BE2C (cell line): ENCODE results near the gene PRAMEF12.
"Not testable (repeated sequence)": the region's sequence is repeated elsewhere in the genome, so short reads cannot be mapped to it uniquely, and the experiment has no call there.

Experiments
- DNase-seq: peaks from one replicate; pipeline ENCODE4 v3.0.0-alpha.2; 2020
- H3K27me3 ChIP-seq: fragments of 250-450 bp; sonication (Bioruptor Pico); 2 replicates; pipeline ENCODE4 v1.5.1; 2020; ENCODE audit warnings: mild to moderate bottlenecking
- H3K36me3 ChIP-seq: fragments of 250-450 bp; sonication (Bioruptor Pico); 2 replicates; pipeline ENCODE4 v1.5.1; 2020; ENCODE audit warnings: mild to moderate bottlenecking
- H3K4me1 ChIP-seq: fragments of 250-450 bp; sonication (Bioruptor Pico); 2 replicates; pipeline ENCODE4 v1.5.1; 2020
- H3K4me3 ChIP-seq: 2 replicates; pipeline ENCODE4 v1.5.1; 2011; ENCODE audit warnings: low read depth, low read length
- H3K9me3 ChIP-seq: fragments of 250-450 bp; sonication (Bioruptor Pico); 2 replicates; pipeline ENCODE4 v1.5.1; 2020
- TF ChIP-seq, protein P1 (sequence below): IDR thresholded peaks from 2 replicates; pipeline ENCODE4 v1.5.1; 2012; ENCODE audit warnings: mild to moderate bottlenecking, low read depth, low read length

PRAMEF12 gene

DNA sequence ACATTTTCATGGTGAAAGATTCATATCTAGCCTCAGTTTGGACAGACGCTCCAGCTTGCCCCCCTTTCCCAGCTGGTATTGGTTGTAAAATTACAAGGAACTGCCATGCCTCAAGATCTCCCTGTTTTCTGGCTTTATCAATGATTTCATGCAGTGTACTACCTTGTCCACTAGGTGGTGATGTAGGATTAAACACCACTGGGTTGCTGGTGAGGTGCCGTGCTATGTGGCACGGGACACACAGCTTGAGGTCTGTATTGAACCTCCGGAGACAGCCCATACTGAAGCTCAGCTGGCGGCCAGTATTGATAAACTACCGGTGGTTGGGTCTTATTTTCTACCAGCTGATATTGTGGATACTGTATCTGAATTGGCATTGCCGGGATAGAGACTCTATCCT, 10.2 kb downstream of the PRAMEF12 start:
- not testable (repeated sequence) for H3K4me3 ChIP-seq, H3K27me3 ChIP-seq, H3K4me1 ChIP-seq, H3K9me3 ChIP-seq, H3K36me3 ChIP-seq
- DNase-seq: peak; percentile 17
- TF ChIP-seq, protein P1, sequence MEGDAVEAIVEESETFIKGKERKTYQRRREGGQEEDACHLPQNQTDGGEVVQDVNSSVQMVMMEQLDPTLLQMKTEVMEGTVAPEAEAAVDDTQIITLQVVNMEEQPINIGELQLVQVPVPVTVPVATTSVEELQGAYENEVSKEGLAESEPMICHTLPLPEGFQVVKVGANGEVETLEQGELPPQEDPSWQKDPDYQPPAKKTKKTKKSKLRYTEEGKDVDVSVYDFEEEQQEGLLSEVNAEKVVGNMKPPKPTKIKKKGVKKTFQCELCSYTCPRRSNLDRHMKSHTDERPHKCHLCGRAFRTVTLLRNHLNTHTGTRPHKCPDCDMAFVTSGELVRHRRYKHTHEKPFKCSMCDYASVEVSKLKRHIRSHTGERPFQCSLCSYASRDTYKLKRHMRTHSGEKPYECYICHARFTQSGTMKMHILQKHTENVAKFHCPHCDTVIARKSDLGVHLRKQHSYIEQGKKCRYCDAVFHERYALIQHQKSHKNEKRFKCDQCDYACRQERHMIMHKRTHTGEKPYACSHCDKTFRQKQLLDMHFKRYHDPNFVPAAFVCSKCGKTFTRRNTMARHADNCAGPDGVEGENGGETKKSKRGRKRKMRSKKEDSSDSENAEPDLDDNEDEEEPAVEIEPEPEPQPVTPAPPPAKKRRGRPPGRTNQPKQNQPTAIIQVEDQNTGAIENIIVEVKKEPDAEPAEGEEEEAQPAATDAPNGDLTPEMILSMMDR: peak; percentile 21

DNA sequence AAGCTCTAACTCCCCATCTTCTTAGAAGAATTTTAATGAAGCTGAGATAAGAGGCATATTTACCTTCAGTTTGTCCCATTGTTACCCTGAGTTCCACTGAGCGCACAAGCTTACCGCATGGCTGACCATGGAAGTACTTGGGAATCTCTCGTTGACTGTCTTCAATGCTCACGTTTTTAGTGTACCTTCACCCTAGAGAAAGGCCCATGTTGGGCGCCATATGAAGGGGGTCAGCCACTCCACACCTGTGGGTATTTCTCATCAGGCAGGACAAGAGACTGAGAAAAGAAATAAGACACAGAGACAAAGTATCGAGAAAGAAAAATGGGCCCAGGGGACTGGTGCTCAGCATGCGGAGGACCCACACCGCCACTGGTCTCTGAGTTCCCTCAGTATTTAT, 11.2 kb downstream of the PRAMEF12 start:
- H3K9me3 ChIP-seq, DNase-seq, H3K4me3 ChIP-seq, H3K4me1 ChIP-seq, H3K27me3 ChIP-seq, H3K36me3 ChIP-seq: not testable (repeated sequence)

DNA sequence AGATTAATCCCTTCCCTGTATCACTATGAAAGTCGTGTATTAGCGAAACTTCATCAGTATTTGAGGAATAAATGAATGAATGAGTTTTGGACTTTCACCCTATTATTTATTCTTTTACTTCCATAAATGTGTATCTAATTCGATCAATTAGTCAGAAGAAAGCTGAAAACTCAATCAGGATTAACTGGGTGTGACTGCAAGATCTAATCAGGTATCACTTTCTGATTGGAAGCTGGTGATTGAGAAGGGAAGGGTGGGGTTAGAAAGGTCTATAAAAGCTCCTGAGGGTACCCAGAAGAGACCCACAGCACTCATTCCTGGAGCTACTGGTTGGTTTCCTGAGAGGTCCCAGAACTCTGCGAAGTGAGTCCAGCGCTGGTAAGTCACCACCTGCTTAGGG, 17.6 kb downstream of the PRAMEF12 start, which contains the start of gene PRAMEF1:
Gene PRAMEF1 (plus strand): TSS at position 301 of the 400 bp plus-strand sequence. CDS start 1,831 bp downstream, outside the sequence.
- not testable (repeated sequence) for DNase-seq, H3K36me3 ChIP-seq, H3K9me3 ChIP-seq, H3K4me1 ChIP-seq, H3K4me3 ChIP-seq, H3K27me3 ChIP-seq

DNA sequence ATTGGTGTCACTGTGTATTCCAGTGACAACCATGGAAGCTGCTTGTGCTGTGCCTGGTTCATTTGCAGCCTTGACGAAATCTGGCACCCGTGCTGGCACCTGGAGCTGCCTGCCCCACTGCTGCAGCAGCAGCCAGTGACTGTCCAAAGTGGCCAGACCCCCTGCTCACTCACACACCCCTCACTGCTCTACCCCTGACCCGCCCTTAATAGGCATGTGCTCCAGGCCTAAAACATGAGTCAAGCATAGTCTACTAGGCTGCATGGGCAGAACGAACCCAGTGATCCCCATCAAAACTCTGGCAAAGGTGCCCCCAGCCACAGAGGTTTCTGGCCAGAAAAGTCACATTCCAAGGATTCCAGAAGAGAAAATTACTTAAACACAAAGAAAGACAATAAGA, 25.4 kb downstream of the PRAMEF12 start:
- no peaks in the 10 kb centered on the region for H3K4me1 ChIP-seq
- DNase-seq: no peak
- TF ChIP-seq, protein P1: no peak
- H3K9me3 ChIP-seq: no peaks in the 10 kb centered on the region
- no peak overlapping the region for H3K4me3 ChIP-seq
- H3K36me3 ChIP-seq: no peaks in the 10 kb centered on the region
- no peaks in the 10 kb centered on the region for H3K27me3 ChIP-seq

DNA sequence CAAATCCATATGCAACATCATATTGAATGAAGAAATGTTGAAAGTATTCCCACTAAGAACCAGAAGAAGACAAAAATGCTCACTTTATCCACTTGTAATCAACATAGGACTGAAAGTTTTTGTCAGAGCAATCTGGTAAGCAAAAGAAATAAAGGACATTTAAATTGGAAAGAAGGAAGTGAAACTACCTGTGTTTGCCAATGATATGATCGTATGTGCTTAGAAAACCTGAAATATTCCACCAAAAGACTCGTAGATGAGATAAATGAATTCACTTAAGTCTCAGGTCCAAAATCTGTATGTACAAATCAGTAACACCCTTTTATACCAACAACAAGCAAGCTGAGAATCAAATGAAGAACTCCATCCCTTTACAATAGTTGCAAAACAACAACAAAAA, 26.2 kb downstream of the PRAMEF12 start:
- Histone ChIP-seq H3K36me3 (no peaks in the 10 kb centered on the region), H3K27me3 (no peaks in the 10 kb centered on the region), H3K4me3 (no peak overlapping the region), H3K4me1 (no peaks in the 10 kb centered on the region), H3K9me3 (no peaks in the 10 kb centered on the region)
- DNase-seq: no peak
- TF ChIP-seq, protein P1: no peak

DNA sequence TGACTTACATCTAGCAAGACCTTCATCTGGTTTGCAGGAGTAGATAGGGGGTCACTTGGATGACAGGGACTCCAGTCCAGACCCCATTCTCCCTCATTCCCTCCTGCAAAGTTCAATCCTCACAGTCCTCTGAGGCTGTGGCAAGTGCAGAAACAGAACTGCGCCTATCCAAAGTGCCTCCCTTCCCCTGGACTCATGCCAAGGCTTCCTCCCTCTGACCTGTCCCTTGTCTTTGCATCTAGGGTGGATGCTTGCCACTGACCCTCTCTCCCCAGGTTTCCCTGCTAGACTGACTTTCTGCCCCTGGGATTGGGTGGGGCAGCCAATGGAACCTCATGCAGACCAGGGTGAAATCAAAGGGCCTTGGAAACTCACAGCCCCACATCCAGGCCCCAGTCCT, 36.4 kb downstream of the PRAMEF12 start:
- Histone ChIP-seq H3K27me3 (no peaks in the 10 kb centered on the region), H3K36me3 (no peaks in the 10 kb centered on the region), H3K4me3 (no peak overlapping the region), H3K9me3 (no peaks in the 10 kb centered on the region), H3K4me1 (no peaks in the 10 kb centered on the region)
- DNase-seq: no peak
- TF ChIP-seq, protein P1: no peak

DNA sequence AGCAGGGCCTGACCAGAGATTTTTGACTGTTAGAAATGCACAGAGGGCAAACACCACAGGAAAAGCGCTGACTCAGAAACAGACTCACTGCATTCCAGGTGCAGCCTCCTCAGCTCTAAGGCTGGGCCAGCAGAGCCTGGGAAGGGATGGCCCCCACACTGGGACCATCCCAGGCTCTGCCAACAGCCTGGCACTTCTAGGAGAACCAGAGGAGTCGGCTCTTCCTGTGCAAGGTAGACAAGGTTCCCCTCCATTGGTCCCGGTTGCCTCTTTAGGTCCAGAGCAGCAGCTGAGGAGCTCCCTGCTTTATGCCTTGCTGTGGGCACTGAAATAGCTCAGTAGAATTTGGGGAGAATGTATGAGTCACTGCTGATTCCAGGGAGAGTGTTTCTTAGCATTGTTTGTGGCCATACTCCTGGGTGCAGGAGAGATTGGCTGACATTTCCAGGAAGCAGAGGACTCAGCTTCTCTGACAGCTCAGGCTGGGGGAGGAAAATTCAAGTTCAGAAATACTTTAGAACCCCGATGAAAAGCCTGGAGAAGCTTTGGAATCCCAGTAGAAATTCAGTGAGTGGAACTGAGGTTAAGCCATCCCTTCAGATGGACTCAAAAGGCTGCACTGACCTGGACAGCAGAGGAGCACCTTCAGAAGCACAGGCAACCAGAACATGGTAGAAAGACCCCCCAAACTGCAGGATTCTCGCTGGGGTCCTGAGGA, 37.3 kb downstream of the PRAMEF12 start:
- Histone ChIP-seq H3K4me1 (no peaks in the 10 kb centered on the region), H3K27me3 (no peaks in the 10 kb centered on the region), H3K36me3 (no peaks in the 10 kb centered on the region), H3K4me3 (no peak overlapping the region), H3K9me3 (no peaks in the 10 kb centered on the region)
- TF ChIP-seq, protein P1: no peak
- no peak for DNase-seq
